Measurements from ENCODE around the gene NPDC1. TPM values are rescaled to one million over a fixed set of nuclear protein-coding genes. Genes with fewer than 3 reads are reported as not detected.
"Not testable (repeated sequence)": the region's sequence is repeated elsewhere in the genome, so short reads cannot be mapped to it uniquely, and the experiment has no call there.

Gene NPDC1
- total RNA-seq, 1 donor from 2014 or later, result 46.8 TPM

DNA sequence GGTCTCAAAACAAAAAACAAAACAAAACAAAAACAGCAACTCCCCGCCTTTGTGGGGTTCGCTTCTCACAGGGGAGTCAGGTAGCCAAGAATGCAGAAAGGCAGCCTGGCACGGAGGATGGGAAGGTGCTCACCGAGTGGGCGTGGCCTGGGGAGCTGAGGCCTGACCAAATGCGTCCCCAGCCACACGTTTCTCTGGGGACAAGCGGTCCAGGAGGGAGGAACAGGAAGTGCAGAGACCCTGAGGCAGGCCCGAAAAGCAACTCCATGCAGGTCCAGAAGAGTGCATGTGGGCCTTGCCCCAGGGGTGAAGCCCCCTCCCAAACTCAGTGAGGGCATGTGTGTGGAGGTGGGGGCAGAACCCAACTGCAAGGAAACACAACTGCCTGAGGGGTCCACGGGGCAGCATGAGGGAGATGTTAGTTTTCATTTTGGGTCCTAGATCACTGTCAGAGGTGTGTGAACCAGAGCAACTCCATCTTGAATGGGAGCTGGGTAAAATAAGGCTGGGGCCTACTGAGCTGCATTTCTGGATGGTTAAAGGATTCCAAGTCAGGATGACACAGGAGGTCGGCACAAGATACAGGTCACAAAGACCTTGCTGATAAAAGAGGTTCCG lies 28.8 kb upstream of the NPDC1 start:
- no peak for DNase-seq

- DNase-seq, result no peak
These were observed 28.0 kb upstream of the NPDC1 start for GRCh38 chr9:137073992-137074399.

GRCh38 chr9:137071282-137071681 lies 25.3 kb upstream of the NPDC1 start:
- no peak for DNase-seq

GRCh38 chr9:137070906-137071275 lies 24.9 kb upstream of the NPDC1 start:
- DNase-seq, result no peak

DNA sequence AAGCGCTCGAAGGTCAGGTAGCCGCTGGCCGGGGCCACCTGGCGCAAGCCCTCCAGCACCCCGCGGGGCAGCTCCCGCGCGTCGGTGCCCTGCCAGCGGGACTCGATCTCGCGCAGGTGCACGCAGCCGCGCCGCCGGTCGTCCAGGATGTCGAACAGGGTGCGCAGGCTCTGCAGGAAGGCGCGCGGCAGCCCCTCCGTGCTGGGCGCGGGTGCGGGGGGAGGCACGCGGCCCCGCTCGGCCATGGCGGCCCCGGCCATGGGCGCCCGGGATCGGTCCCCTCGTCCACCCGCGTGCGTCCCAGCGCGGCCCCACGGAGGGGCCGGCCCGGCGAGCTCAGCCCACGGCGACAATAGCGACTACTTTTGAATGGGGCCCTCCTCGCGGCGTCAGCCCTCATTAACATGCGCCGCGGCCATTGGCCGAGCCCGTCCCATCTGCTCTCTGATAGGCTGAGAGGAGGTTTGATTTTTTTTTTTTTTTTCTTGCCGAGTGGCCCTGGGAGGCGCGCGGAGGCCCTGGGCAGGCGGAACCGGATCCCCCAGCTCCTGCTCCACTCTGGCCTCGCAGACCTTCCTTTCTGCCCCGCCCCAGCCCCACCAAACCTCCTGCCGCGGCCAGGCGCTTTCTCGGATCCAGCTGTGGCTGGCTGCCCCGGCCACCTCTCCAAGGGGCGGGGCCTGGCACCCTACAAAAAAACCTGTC lies 24.4 kb upstream of the NPDC1 start, which contains the start of gene SAPCD2:
Gene SAPCD2, minus strand, starts transcription at position 357 of the 705 bp plus-strand sequence. Its CDS starts 97 bp downstream, at position 260.
- peak; percentile 89 for DNase-seq

GRCh38 chr9:137069508-137070091 lies 23.6 kb upstream of the NPDC1 start:
- no peak for DNase-seq

DNA sequence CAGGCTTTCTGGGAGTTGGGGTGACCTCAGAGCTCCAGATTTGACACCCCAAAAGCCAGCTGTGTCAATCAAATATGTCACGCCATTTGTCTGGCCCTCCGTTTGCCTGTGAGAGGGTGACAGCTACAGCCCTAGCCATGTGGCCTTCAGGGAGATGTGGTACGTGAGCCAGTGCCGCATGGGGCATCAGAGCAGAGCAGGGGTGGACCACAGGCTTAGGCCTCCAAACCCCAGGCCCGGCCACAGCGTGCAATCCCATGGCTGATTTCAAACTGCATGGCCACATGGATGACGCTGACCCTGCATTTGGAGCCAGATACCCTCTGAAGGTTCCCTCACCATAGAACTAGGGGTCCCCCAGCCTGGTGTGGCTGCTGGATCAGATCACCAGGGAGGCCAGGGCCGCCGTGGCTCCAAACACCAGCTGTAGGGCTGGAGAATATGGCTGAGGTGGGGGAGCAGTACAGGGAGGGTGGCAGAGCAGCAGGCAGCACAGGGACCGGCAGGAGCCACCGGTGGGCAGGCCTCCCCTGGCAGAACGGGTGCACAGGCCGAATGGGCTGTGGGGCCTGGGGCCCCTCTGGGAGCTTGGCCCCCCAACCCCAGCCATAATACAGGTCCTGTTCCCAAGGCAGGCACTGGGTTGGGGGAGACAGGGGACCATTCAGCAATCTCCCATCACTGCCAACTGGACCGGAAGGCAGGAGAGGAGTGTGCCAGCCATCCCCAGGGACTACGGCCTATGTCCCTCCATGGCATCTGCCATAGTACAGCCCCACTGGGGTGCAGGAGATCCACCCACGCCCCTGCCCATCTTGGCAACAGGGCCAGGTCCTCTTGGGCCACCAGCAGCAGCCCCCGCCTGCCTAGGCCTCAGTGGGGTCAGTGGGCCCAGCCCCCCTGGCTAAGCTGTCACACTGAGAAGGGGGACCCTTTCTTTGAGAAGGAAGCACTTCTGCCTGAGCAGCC lies 22.8 kb upstream of the NPDC1 start:
- no peak for DNase-seq

GRCh38 chr9:137067860-137068538 lies 22.0 kb upstream of the NPDC1 start:
- DNase-seq, result peak; percentile 89

GRCh38 chr9:137066096-137066861 lies 20.3 kb upstream of the NPDC1 start:
- no peak for DNase-seq

DNA sequence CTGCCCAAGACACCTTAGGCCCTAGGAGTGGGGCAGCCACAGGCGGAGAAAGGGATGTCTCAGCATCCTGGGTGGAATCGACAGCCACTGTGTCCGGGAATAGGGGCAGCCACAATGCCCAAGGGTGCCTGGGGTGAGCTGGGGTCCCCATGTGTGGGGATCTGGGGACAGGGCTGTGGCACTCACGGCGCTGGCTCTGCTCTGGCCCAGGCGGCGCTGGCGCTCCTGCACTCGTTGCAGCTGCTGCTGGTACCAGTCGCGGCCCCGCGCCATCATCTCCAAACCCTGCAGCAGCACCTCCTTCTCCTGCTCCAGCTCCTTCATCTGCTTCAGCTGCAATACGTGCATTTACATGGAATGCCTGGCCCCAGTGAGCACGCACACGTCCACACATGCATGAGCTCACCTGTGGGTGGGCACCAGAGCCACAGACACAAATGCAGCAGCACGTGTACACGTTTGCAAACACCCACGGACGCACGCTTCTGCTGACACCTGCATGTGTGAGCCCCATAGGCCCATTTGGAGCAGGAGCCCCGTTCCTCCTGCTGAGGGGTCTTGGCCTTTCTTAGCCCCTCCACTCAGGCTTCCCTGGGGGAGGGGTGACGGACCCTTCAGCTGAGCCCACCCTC lies 19.5 kb upstream of the NPDC1 start:
- no peak for DNase-seq

DNA sequence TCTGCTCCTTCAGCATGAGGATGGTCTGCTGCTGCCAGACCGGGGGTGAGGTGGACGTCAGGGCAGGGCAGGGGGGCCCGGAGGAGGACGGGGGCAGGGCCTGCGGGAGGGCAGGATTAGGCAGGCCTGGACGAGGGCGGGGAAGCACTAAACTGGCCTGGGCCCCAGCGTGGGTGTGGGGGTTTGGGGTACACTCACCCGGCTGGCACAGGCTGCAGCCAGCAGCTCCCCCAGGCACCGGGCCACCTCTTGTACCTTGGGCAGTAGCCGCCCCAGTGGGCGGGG lies 18.8 kb upstream of the NPDC1 start:
- DNase-seq, result no peak

DNA sequence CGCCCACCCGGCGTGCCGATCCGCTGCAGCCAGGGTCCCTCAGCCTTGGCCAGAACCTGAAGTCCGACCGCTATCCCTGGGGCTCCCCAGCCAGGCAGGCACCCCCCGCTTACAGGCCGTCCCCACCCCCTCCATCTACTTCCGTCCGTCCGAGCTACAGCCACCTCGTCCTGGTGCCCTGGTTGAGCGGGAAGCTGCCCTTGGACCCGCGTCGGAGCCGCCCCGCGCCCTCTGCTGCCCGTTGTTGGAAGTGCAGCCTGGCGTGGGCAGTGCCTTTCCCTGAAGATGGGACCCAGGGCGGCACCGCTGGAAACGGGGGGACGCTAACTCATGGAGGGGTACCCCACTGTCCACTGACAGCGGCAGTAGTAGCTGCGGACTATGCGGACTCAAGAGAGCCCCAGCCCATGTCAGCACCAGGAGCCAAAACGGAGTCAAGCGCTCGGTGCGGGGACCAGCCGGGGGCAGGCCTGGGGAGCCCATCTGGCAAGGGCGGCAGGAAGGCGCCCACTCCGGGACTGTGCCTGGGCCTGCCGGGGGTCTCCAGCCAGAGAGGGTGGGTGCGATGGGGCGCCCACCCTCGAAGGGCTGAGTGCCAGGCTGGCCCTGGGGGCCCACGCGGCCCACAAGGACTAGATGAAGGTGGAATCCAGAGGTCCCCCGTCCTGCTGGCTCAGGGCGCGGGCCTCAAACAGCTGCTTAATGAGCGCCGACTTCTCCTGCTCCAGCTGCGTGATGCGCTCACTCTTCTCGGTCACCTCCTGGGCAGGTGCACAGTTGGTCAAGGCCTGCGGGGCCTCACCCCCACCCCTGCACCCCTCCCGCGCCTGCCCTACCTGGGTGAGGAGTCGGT lies 18.3 kb upstream of the NPDC1 start:
- peak; percentile 70 for DNase-seq

DNA sequence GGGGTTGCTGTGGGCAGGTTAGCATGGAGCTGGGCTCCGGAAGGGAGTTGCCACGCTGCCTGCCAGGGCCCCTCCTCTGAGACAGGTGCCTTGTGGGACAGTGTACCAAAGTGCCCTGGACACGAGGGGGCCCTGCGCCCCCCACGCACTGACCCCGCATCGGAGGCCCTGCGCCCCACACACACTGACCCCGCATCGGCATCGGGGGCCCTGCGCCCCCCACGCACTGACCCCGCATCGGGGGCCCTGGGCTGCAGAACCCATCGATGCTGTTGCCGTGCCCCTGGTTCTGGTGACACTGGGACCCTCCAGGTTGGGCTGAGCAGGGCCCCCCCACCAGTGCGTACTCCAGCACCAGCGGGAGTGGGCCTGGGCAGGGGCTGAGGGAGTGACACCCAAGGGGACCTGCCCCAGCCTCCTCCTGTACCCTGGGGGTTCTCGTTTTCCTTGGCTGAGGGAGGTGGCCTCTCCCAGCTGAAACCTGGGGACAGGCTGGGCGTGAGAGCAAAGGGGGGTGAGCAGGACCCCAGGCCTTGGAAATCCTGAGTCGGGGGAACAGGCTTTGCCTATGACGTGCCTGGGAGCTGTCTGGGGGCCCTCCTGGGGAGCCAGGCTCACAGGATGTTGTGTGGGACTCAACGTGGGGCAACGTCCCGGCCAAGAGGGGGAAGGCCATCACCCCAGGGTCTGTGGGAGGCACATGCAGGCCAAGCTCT lies 17.5 kb upstream of the NPDC1 start:
- no peak for DNase-seq

DNA sequence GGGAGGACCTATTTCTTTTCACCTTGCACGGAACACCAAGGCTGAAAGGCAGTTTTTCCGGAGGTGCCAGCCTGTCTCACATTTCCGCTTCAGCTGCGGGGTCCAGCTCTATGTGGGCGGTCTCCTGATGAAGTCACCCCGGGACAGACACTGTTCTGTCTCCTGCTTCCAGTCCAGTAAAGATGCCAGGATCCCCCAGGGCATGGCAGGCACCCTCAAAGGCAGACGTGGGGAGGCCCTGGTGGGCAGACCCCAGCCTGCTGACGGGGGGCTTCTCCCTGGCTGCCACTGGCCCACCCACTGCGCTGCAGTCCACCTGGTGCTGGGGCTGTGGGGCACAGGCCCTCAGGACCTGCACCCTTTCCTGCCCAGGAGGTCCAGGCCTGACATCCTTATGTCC lies 16.8 kb upstream of the NPDC1 start:
- not testable (repeated sequence) for DNase-seq

DNA sequence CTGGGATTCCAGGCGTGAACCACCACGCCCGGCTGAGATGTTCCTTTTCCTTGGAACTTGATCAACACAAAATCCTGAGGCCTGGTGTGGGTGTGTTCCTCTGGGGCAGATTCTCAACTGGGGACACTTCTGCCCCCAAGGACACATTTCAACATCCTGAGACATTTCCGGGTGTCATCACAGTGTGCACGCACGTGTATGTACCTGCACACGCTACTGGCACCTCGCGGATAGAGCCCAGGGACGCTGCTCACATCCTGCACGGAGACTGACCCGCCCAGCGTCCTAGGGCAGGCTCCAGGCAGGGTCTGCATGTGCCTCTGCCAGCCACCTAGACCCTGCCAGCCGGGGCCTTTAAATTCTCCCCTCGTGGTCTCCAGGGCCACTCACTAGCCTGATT lies 16.4 kb upstream of the NPDC1 start:
- DNase-seq, result no peak

DNA sequence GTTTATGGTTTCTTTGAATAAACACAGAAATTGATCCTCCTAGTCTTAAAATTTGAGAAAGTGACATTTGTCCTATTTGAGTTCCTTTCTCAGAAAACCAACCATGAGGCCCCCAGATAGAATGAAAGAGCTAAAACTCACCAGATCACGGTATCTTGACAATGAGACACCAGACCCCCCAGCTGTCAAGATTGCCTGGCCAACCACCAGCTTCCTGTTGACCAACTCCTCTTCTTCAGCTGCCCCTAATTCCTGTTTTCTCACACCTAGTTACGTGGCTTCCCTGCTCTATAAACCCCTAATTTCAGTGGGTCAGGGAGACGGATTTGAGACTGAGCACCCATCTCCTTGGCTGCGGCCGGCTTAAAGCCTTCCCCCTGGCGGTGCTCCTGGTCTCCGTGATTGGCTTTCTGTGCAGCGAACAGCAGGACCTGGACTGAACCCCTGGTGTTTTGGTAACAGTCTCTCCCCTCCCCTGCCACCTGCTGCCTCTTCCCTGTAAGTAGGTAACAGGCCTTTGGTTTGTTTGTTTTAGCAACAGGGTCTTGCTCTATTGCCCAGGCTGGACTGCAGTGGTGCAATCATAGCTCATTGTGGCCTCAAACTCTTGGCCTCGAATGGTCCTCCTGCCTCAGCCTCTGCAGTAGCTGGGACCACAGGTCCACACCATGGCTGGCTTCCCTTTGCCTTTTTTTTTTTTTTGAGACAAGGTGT lies 12.7 kb upstream of the NPDC1 start:
- no peak for DNase-seq

- DNase-seq, result no peak
These were observed 11.6 kb upstream of the NPDC1 start for GRCh38 chr9:137057545-137057944.

GRCh38 chr9:137056739-137057415 lies 10.9 kb upstream of the NPDC1 start:
- no peak for DNase-seq
